Liver (tissue), 3 donors: ENCODE results near the gene CDC42BPA.

Source experiments
- CTCF ChIP-seq: fragments of 150-350 bp; IDR thresholded peaks from 2 replicates; pipeline ENCODE4 v1.5.1; 2017; ENCODE audit warnings: improper control_type of control experiment, low read depth, low read length; ENCODE audit not compliant: missing input control
- FOXA1 ChIP-seq: IDR thresholded peaks from 2 replicates; pipeline ENCODE4 v1.6.1; 2016; ENCODE audit warnings: antibody characterized with exemption
- GABPA ChIP-seq, 2 donors: IDR thresholded peaks in 1 of 2; conservative IDR thresholded peaks in 1 of 2; 2 replicates each; pipeline ENCODE4 v1.6.1; 2016; ENCODE audit warnings: antibody characterized with exemption in 2 of 2, mild to moderate bottlenecking in 1 of 2, moderate library complexity in 1 of 2
- JUND ChIP-seq, 2 donors: IDR thresholded peaks; 2 replicates each; pipeline ENCODE4 v1.6.1; 2016; ENCODE audit warnings: antibody characterized with exemption in 2 of 2
- NR2F2 ChIP-seq: IDR thresholded peaks from 2 replicates; pipeline ENCODE4 v1.6.1; 2016; ENCODE audit warnings: antibody characterized with exemption
- RAD21 ChIP-seq, 2 donors: IDR thresholded peaks; 2 replicates each; pipeline ENCODE4 v1.6.1; 2016; ENCODE audit warnings: antibody characterized with exemption in 2 of 2, mild to moderate bottlenecking in 2 of 2
- RXRA ChIP-seq, 2 donors: IDR thresholded peaks; 2 replicates each; pipeline ENCODE4 v1.6.1; 2017 to 2018; ENCODE audit warnings: antibody characterized with exemption in 2 of 2, mild to moderate bottlenecking in 1 of 2
- SP1 ChIP-seq: IDR thresholded peaks from 2 replicates; pipeline ENCODE4 v1.6.1; 2018; ENCODE audit warnings: antibody characterized with exemption, mild to moderate bottlenecking
- TAF1 ChIP-seq: conservative IDR thresholded peaks from 2 replicates; pipeline ENCODE4 v1.6.1; 2016; ENCODE audit warnings: antibody characterized with exemption, mild to moderate bottlenecking
- YY1 ChIP-seq: IDR thresholded peaks from 2 replicates; pipeline ENCODE4 v1.6.1; 2016; ENCODE audit warnings: antibody characterized with exemption, mild to moderate bottlenecking
- TF ChIP-seq, protein P1 (sequence below): IDR thresholded peaks from 2 replicates; pipeline ENCODE4 v1.6.1; 2016; ENCODE audit warnings: antibody characterized with exemption
- TF ChIP-seq, protein P2 (sequence below): IDR thresholded peaks from 2 replicates; pipeline ENCODE4 v1.6.1; 2016; ENCODE audit warnings: antibody characterized with exemption
- TF ChIP-seq, protein P3 (sequence below): IDR thresholded peaks from 2 replicates; pipeline ENCODE4 v1.6.1; 2016; ENCODE audit warnings: antibody characterized with exemption
- donor health status: healthy.
- donor health status: healthy.

GRCh38 chr1:226993814-226994585 lies 324.3 kb downstream of the CDC42BPA start:
- TF ChIP-seq, protein P1, sequence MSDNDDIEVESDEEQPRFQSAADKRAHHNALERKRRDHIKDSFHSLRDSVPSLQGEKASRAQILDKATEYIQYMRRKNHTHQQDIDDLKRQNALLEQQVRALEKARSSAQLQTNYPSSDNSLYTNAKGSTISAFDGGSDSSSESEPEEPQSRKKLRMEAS: no peak
- no peak for TF ChIP-seq RAD21 (IDR thresholded peaks at IDR 0.05)
- no peak for TF ChIP-seq CTCF
- TF ChIP-seq, protein P2, sequence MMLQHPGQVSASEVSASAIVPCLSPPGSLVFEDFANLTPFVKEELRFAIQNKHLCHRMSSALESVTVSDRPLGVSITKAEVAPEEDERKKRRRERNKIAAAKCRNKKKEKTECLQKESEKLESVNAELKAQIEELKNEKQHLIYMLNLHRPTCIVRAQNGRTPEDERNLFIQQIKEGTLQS: no peak
- TF ChIP-seq RXRA (IDR thresholded peaks at IDR 0.05): no peak
- TF ChIP-seq FOXA1: no peak
- TF ChIP-seq JUND (IDR thresholded peaks at IDR 0.05): no peak
- no peak for TF ChIP-seq GABPA (IDR thresholded peaks at IDR 0.05 in 1 of 2, conservative IDR thresholded peaks at IDR 0.05 in 1 of 2)
- no peak for TF ChIP-seq YY1
- TF ChIP-seq TAF1: no peak
- TF ChIP-seq SP1: no peak
- TF ChIP-seq, protein P3, sequence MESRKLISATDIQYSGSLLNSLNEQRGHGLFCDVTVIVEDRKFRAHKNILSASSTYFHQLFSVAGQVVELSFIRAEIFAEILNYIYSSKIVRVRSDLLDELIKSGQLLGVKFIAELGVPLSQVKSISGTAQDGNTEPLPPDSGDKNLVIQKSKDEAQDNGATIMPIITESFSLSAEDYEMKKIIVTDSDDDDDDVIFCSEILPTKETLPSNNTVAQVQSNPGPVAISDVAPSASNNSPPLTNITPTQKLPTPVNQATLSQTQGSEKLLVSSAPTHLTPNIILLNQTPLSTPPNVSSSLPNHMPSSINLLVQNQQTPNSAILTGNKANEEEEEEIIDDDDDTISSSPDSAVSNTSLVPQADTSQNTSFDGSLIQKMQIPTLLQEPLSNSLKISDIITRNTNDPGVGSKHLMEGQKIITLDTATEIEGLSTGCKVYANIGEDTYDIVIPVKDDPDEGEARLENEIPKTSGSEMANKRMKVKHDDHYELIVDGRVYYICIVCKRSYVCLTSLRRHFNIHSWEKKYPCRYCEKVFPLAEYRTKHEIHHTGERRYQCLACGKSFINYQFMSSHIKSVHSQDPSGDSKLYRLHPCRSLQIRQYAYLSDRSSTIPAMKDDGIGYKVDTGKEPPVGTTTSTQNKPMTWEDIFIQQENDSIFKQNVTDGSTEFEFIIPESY: no peak
- no peak for TF ChIP-seq NR2F2
